MM.1S (cell line): ENCODE data around the gene TERB1.

Experiments used
- DNase-seq: peaks from one replicate; pipeline ENCODE4 v3.0.0-alpha.2; 2015
- H2AFZ ChIP-seq: fragments of 300-600 bp; sonication (generic); 2 replicates; pipeline ENCODE4 v1.6.0; 2016; ENCODE audit warnings: antibody characterized with exemption, low read length
- H3F3A ChIP-seq: fragments of 300-600 bp; sonication (generic); 2 replicates; pipeline ENCODE4 v1.6.1; 2016; ENCODE audit warnings: mild to moderate bottlenecking, antibody characterized with exemption, low read length, moderate library complexity, mixed read lengths; ENCODE audit not compliant: insufficient read depth
- H3K27ac ChIP-seq: fragments of 300-600 bp; sonication (generic); 2 replicates; pipeline ENCODE4 v1.5.1; 2016; ENCODE audit warnings: mild to moderate bottlenecking, low read length
- H3K27me3 ChIP-seq: fragments of 300-600 bp; sonication (generic); replicated peaks from 2 replicates; pipeline ENCODE4 v1.6.0; 2016; ENCODE audit warnings: low read length; ENCODE audit not compliant: insufficient read depth
- H3K36me3 ChIP-seq: fragments of 300-600 bp; sonication (generic); replicated peaks from 2 replicates; pipeline ENCODE4 v1.6.1; 2016; ENCODE audit warnings: mild to moderate bottlenecking, low read length, mixed read lengths; ENCODE audit not compliant: insufficient read depth
- H3K4me1 ChIP-seq: fragments of 300-600 bp; sonication (generic); 2 replicates; pipeline ENCODE4 v1.6.1; 2016; ENCODE audit warnings: low read length, mixed read lengths
- H3K4me2 ChIP-seq: fragments of 300-600 bp; sonication (generic); 2 replicates; pipeline ENCODE4 v1.6.0; 2016; ENCODE audit warnings: low read depth, low read length
- H3K4me3 ChIP-seq: fragments of 300-600 bp; sonication (generic); 2 replicates; pipeline ENCODE4 v1.5.1; 2016; ENCODE audit warnings: low read length, mixed read lengths
- H3K79me2 ChIP-seq: fragments of 300-600 bp; sonication (generic); 2 replicates; pipeline ENCODE4 v1.6.1; 2016; ENCODE audit warnings: mixed run types, low read length, mixed read lengths
- H3K9ac ChIP-seq: fragments of 300-600 bp; sonication (generic); 2 replicates; pipeline ENCODE4 v1.6.1; 2016; ENCODE audit warnings: low read length, mixed read lengths
- H3K9me2 ChIP-seq: fragments of 300-600 bp; sonication (generic); replicated peaks from 2 replicates; pipeline ENCODE4 v1.6.1; 2016; ENCODE audit warnings: mild to moderate bottlenecking, low read length, mixed read lengths; ENCODE audit not compliant: insufficient read depth
- H3K9me3 ChIP-seq: fragments of 300-600 bp; sonication (generic); replicated peaks from 2 replicates; pipeline ENCODE4 v1.6.1; 2016; ENCODE audit warnings: mild to moderate bottlenecking, low read length, mixed read lengths; ENCODE audit not compliant: insufficient read depth
- H4K20me1 ChIP-seq: fragments of 300-600 bp; sonication (generic); 2 replicates; pipeline ENCODE4 v1.6.1; 2016; ENCODE audit warnings: mild to moderate bottlenecking, low read length, moderate library complexity, mixed read lengths; ENCODE audit not compliant: insufficient read depth
- CTCF ChIP-seq: fragments of 300-600 bp; sonication (generic); IDR thresholded peaks from 2 replicates; pipeline ENCODE4 v1.5.1; 2016; ENCODE audit warnings: antibody characterized with exemption, low read length, mixed read lengths
- EZH2 ChIP-seq: fragments of 300-600 bp; sonication (generic); optimal IDR thresholded peaks from 2 replicates; pipeline ENCODE3; 2017; ENCODE audit warnings: low read depth, mild to moderate bottlenecking, antibody characterized with exemption, low read length, mixed read lengths
- EZH2phosphoT487 ChIP-seq: fragments of 300-600 bp; sonication (generic); IDR thresholded peaks from 2 replicates; pipeline ENCODE4 v1.6.1; 2018; ENCODE audit warnings: antibody characterized with exemption, low read length

TERB1 gene

GRCh38 chr16:66846266-66846665 is 44.9 kb upstream of the TERB1 start:
- Histone ChIP-seq H3K27me3 (no peaks in the 10 kb centered on the region), H3K4me1 (no peaks in the 10 kb centered on the region), H2AFZ (no peak overlapping the region), H3K4me3 (no peak overlapping the region), H3K4me2 (no peak overlapping the region), H3K9me3 (no peaks in the 10 kb centered on the region), H3F3A (no peaks in the 10 kb centered on the region), H3K9me2 (no peaks in the 10 kb centered on the region), H3K79me2 (no peaks in the 10 kb centered on the region), H4K20me1 (no peaks in the 10 kb centered on the region), H3K36me3 (no peaks in the 10 kb centered on the region), H3K9ac (no peak overlapping the region), H3K27ac (no peak overlapping the region)
- no peak for DNase-seq
- TF ChIP-seq CTCF, result no peak
- TF ChIP-seq EZH2phosphoT487, result no peak
- no peak for TF ChIP-seq EZH2

- Histone ChIP-seq H3K4me1 (no peaks in the 10 kb centered on the region), H2AFZ (no peak overlapping the region), H4K20me1 (no peaks in the 10 kb centered on the region), H3K79me2 (no peaks in the 10 kb centered on the region), H3K4me2 (no peak overlapping the region), H3F3A (no peaks in the 10 kb centered on the region), H3K36me3 (no peaks in the 10 kb centered on the region), H3K27me3 (no peaks in the 10 kb centered on the region), H3K9me3 (no peaks in the 10 kb centered on the region), H3K9ac (no peak overlapping the region), H3K27ac (no peak overlapping the region), H3K9me2 (no peaks in the 10 kb centered on the region), H3K4me3 (no peak overlapping the region)
- TF ChIP-seq EZH2phosphoT487 (no peak), CTCF (no peak), EZH2 (no peak)
- no peak for DNase-seq
Measured at GRCh38 chr16:66845791-66846221, 44.4 kb upstream of the TERB1 start.

GRCh38 chr16:66845080-66845410 is 43.7 kb upstream of the TERB1 start:
- H3K27ac ChIP-seq, result no peak overlapping the region
- DNase-seq, result no peak
- H3K9me2 ChIP-seq, result no peaks in the 10 kb centered on the region
- H3K9me3 ChIP-seq, result no peaks in the 10 kb centered on the region
- H3K4me3 ChIP-seq, result no peak overlapping the region
- H3F3A ChIP-seq, result no peaks in the 10 kb centered on the region
- H3K4me1 ChIP-seq, result no peaks in the 10 kb centered on the region
- no peak overlapping the region for H3K9ac ChIP-seq
- H4K20me1 ChIP-seq, result no peaks in the 10 kb centered on the region
- no peaks in the 10 kb centered on the region for H3K36me3 ChIP-seq
- no peak overlapping the region for H2AFZ ChIP-seq
- TF ChIP-seq EZH2 (no peak), CTCF (no peak), EZH2phosphoT487 (no peak)
- H3K27me3 ChIP-seq, result no peaks in the 10 kb centered on the region
- no peak overlapping the region for H3K4me2 ChIP-seq
- H3K79me2 ChIP-seq, result no peaks in the 10 kb centered on the region
